Dermis blood vessel endothelial cell (primary cell): Measurements from ENCODE around the gene NAA60. TPM values are rescaled to one million over a fixed set of nuclear protein-coding genes. Genes with fewer than 3 reads are reported as not detected.

Experiments
- total RNA-seq: library from RNA; depleted of rRNA; stranded (reverse); fragments of >200 nt; gene quantifications from 2 replicates; pipeline ENCODE4 v1.2.3, GENCODE V29; 2014

The NAA60 gene
- total RNA-seq, 1 donor from 2014 or later: 19.9 TPM

Other genes starting within 250 kb of the NAA60 start
- 11.2 and 11.6 TPM in 2 replicates for gene ZNF200, start 208.5 kb upstream of the NAA60 start, total RNA-seq
- gene MEFV, start 187.0 kb upstream of the NAA60 start, total RNA-seq: under 0.01 and 0.05 TPM in 2 replicates
- gene ZNF263, start 160.2 kb upstream of the NAA60 start, total RNA-seq: 57.5 and 59.4 TPM in 2 replicates
- 2.4 and 3.4 TPM in 2 replicates for gene TIGD7, start 138.2 kb upstream of the NAA60 start, total RNA-seq
- gene ZNF75A, start 138.2 kb upstream of the NAA60 start, total RNA-seq: 19.6 and 23.5 TPM in 2 replicates
- gene OR2C1, start 87.8 kb upstream of the NAA60 start, total RNA-seq: not detected in 2 replicates
- 12.4 and 12.6 TPM in 2 replicates for gene ZSCAN32, start 42.7 kb upstream of the NAA60 start, total RNA-seq
- 6.4 and 8.0 TPM in 2 replicates for gene ZNF174, start 42.5 kb upstream of the NAA60 start, total RNA-seq
- 2.4 and 3.7 TPM in 2 replicates for gene ZNF597, start 176 bp upstream of the NAA60 start, total RNA-seq
- not detected in 2 replicates for gene C16orf90, start 51.8 kb downstream of the NAA60 start, total RNA-seq
- gene CLUAP1, start 57.3 kb downstream of the NAA60 start, total RNA-seq: 12.1 and 17.3 TPM in 2 replicates
- 2.0 and 9.5 TPM in 2 replicates for gene NLRC3, start 133.7 kb downstream of the NAA60 start, total RNA-seq
- 2.7 and 5.6 TPM in 2 replicates for gene SLX4, start 167.9 kb downstream of the NAA60 start, total RNA-seq
- 16.8 and 20.8 TPM in 2 replicates for gene DNASE1, start 211.0 kb downstream of the NAA60 start, total RNA-seq